GM12878 (cell line): ENCODE results near the gene ADAM30. TPM values are rescaled to one million over a fixed set of nuclear protein-coding genes. Genes with fewer than 3 reads are reported as not detected.

Source experiments
- ATAC-seq: fragments of 200-7000 bp; cut with Tn5 transposase; 3 replicates; pipeline ENCODE4 v1.9.1; 2020; ENCODE audit warnings: mild to moderate bottlenecking, moderate library complexity
- BruUV-seq: library from RNA; stranded (reverse); fragments of 400-500 nt; replicated peaks from 2 replicates; lab custom pipeline; 2021; lab: Mats Ljungman, UMichigan
- CTCF ChIA-PET: fragments of 300-600 bp; sonication (Branson Sonifier 250); formaldehyde crosslinking; extraction: SDS; loops from one replicate; lab custom pipeline; 2021; ENCODE audit warnings: inconsistent platforms; lab: Yijun Ruan, JAX
- POLR2A ChIA-PET: fragments of 350-600 bp; formaldehyde crosslinking; extraction: SDS; loops from one replicate; lab custom pipeline; 2021; ENCODE audit warnings: inconsistent platforms; lab: Charles Lee
- RAD21 ChIA-PET: fragments of 300-600 bp; sonication (Branson Sonifier 250); formaldehyde crosslinking; loops from one replicate; lab custom pipeline; 2023; ENCODE audit warnings: antibody characterized with exemption; ENCODE audit not compliant: unreplicated experiment; lab: Charles Lee
- SMC1A ChIA-PET: fragments of 300-600 bp; sonication (Branson Sonifier 250); formaldehyde crosslinking; loops from one replicate; lab custom pipeline; 2023; ENCODE audit not compliant: unreplicated experiment, uncharacterized antibody; lab: Charles Lee
- DNase-seq: peaks from one replicate; pipeline ENCODE4 v3.0.0-alpha.2; 2011; ENCODE audit warnings: low read depth, low spot score
- FAIRE-seq: peaks from 3 replicates; lab custom pipeline; 2011; peaks lifted over from hg19 to GRCh38; lab: Jason Lieb, UNC
- H2AFZ ChIP-seq: 2 replicates; pipeline ENCODE4 v1.6.0; 2011; ENCODE audit warnings: low read depth, low read length, control low read depth; ENCODE audit not compliant: control insufficient read depth
- H3K27ac ChIP-seq: 2 replicates; pipeline ENCODE4 v1.5.1; 2011; ENCODE audit warnings: control low read depth; ENCODE audit not compliant: control insufficient read depth, insufficient read depth
- H3K27me3 ChIP-seq, 2 experiments: replicated peaks in 1 of 2; 2 replicates each; pipeline versions ENCODE4 v1.6.0 to v1.6.1; 2011; ENCODE audit warnings: low read length in 1 of 2; ENCODE audit not compliant: control insufficient read depth in 2 of 2, insufficient read depth in 2 of 2
- H3K36me3 ChIP-seq, 2 experiments: 2 replicates each; pipeline ENCODE4 v1.5.1; 2011; ENCODE audit warnings: low read length in 1 of 2; ENCODE audit not compliant: control insufficient read depth in 2 of 2, insufficient read depth in 2 of 2
- H3K4me1 ChIP-seq: 2 replicates; pipeline ENCODE4 v1.6.1; 2011; ENCODE audit warnings: mild to moderate bottlenecking, low read length, moderate library complexity, mixed read lengths; ENCODE audit not compliant: control insufficient read depth, insufficient read depth
- H3K4me2 ChIP-seq: 2 replicates; pipeline ENCODE4 v1.6.0; 2011; ENCODE audit warnings: control low read depth; ENCODE audit not compliant: control insufficient read depth, insufficient read depth
- H3K4me3 ChIP-seq: fragments of 200-600 bp; sonication (generic); 2 replicates; pipeline ENCODE4 v1.5.1; 2016
- H3K79me2 ChIP-seq: 2 replicates; pipeline ENCODE4 v1.6.0; 2011; ENCODE audit warnings: low read length; ENCODE audit not compliant: control insufficient read depth, insufficient read depth
- H3K9ac ChIP-seq: 2 replicates; pipeline ENCODE4 v1.8.0; 2011; ENCODE audit warnings: low read length, control low read depth, mixed read lengths; ENCODE audit not compliant: control insufficient read depth, insufficient read depth
- H3K9me3 ChIP-seq: replicated peaks from 3 replicates; pipeline ENCODE4 v1.5.1; 2011; ENCODE audit warnings: mild to moderate bottlenecking, low read length; ENCODE audit not compliant: control insufficient read depth, insufficient read depth
- H4K20me1 ChIP-seq: 2 replicates; pipeline ENCODE4 v1.6.0; 2011; ENCODE audit not compliant: control insufficient read depth, insufficient read depth
- CBFB ChIP-seq: IDR thresholded peaks from 2 replicates; pipeline ENCODE4 v1.6.1; 2016; ENCODE audit warnings: antibody characterized with exemption, low read depth
- CBX3 ChIP-seq: fragments of 200-600 bp; sonication (generic); IDR thresholded peaks from 2 replicates; pipeline ENCODE4 v1.6.1; 2016; ENCODE audit warnings: low read depth, borderline replicate concordance
- CHD1 ChIP-seq: IDR thresholded peaks from 2 replicates; pipeline ENCODE4 v1.6.1; 2012; ENCODE audit warnings: low read depth, low read length, improper control_type of control experiment
- KDM1A ChIP-seq: fragments of 200-600 bp; sonication (generic); IDR thresholded peaks from 2 replicates; pipeline ENCODE4 v1.6.1; 2016; ENCODE audit warnings: borderline replicate concordance
- MXI1 ChIP-seq: fragments of 150-350 bp; IDR thresholded peaks from 2 replicates; pipeline ENCODE4 v1.6.1; 2011; ENCODE audit warnings: low read depth, mild to moderate bottlenecking, inconsistent platforms, low read length, improper control_type of control experiment
- NFXL1 ChIP-seq: fragments of 450-650 bp; IDR thresholded peaks from 2 replicates; pipeline ENCODE4 v1.6.1; 2017; ENCODE audit warnings: antibody characterized with exemption, mild to moderate bottlenecking, borderline replicate concordance
- NR2C1 ChIP-seq: fragments of 450-650 bp; IDR thresholded peaks from 2 replicates; pipeline ENCODE4 v1.6.1; 2017; ENCODE audit warnings: antibody characterized with exemption, mild to moderate bottlenecking, moderate library complexity
- NR2F1 ChIP-seq: fragments of 450-650 bp; conservative IDR thresholded peaks from 2 replicates; pipeline ENCODE4 v1.6.1; 2017; ENCODE audit warnings: mild to moderate bottlenecking
- PML ChIP-seq: IDR thresholded peaks from 2 replicates; pipeline ENCODE4 v1.6.1; 2012; ENCODE audit warnings: low read length, inconsistent platforms
- POLR2A ChIP-seq: IDR thresholded peaks from 2 replicates; pipeline ENCODE4 v1.6.1; 2011; ENCODE audit warnings: low read depth, mild to moderate bottlenecking, low read length
- RBBP5 ChIP-seq: fragments of 200-600 bp; sonication (generic); conservative IDR thresholded peaks from 2 replicates; pipeline ENCODE4 v1.6.1; 2016
- SREBF2 ChIP-seq: IDR thresholded peaks from 2 replicates; pipeline ENCODE4 v1.6.1; 2012; ENCODE audit warnings: mild to moderate bottlenecking, low read length
- TCF12 ChIP-seq: IDR thresholded peaks from 2 replicates; pipeline ENCODE4 v1.6.1; 2011; ENCODE audit warnings: low read depth, mild to moderate bottlenecking, low read length
- TCF3 ChIP-seq: IDR thresholded peaks from 2 replicates; pipeline ENCODE4 v1.6.1; 2012; ENCODE audit warnings: low read depth, mild to moderate bottlenecking, low read length, borderline replicate concordance; ENCODE audit not compliant: insufficient read depth
- ZNF274 ChIP-seq: IDR thresholded peaks from one replicate; pipeline ENCODE4 v1.8.0; 2011; ENCODE audit not compliant: insufficient read length, insufficient read depth
- WGBS: methylation state at CpG from one replicate; pipeline ENCODE4 v1.1.6; 2016; ENCODE audit warnings: low lambda C conversion rate; ENCODE audit not compliant: insufficient replicate concordance, insufficient coverage; ENCODE audit errors: missing lambda C conversion rate; 5-methylcytosine and 5-hydroxymethylcytosine counted together
- in situ Hi-C: fragments of 300-500 bp; cut with MboI; formaldehyde crosslinking; loops from 9 replicates; pipeline ENCODE4 v1.14.3; 2018; ENCODE audit warnings: mixed read lengths
- intact Hi-C: fragments of 100-400 bp; cut with micrococcal nuclease; formaldehyde crosslinking; loops from one replicate; pipeline ENCODE4 v1.14.2; 2022; ENCODE audit not compliant: unreplicated experiment
- polyA plus RNA-seq, 11 experiments: library from polyadenylated mRNA; depleted of rRNA in 4 of 11; unstranded in 6 of 11; stranded (reverse) in 5 of 11; fragments of >200 nt; fragmentation: Nextera tagmentation in 4 of 11; fragmentation: Illumina TruSeq in 1 of 11; extraction: Ambion mirVana in 4 of 11; extraction: Trizol in 1 of 11; gene quantifications; 1 replicate in 1 of 11; 2 replicates in 10 of 11; pipeline versions ENCODE4 v1.2.1 to v1.2.3, GENCODE V29; 2011 to 2016; ENCODE audit warnings: inconsistent platforms in 2 of 11, missing spikeins in 2 of 11, low read depth in 1 of 11
- total RNA-seq, 4 experiments: library from RNA; depleted of rRNA in 3 of 4; stranded (reverse); fragments of >200 nt in 3 of 4; fragmentation: Illumina TruSeq in 1 of 4; extraction: Trizol in 1 of 4; gene quantifications; 2 replicates each; pipeline versions ENCODE4 v1.2.1 to v1.2.3, GENCODE V29; 2013 to 2021
- TF ChIP-seq, protein P1 (sequence below): fragments of 150-350 bp; IDR thresholded peaks from 2 replicates; pipeline ENCODE4 v1.6.1; 2014; ENCODE audit warnings: mild to moderate bottlenecking, low read depth, low read length
- TF ChIP-seq, protein P2 (sequence below): IDR thresholded peaks from 2 replicates; pipeline ENCODE4 v1.6.1; 2012; ENCODE audit warnings: mild to moderate bottlenecking, low read depth, low read length

Gene ADAM30
- total and polyA plus RNA-seq, 10 of the 15 experiments (the other 5 are each of a cell fraction or from before 2014, with no cell fraction given): not detected

DNA sequence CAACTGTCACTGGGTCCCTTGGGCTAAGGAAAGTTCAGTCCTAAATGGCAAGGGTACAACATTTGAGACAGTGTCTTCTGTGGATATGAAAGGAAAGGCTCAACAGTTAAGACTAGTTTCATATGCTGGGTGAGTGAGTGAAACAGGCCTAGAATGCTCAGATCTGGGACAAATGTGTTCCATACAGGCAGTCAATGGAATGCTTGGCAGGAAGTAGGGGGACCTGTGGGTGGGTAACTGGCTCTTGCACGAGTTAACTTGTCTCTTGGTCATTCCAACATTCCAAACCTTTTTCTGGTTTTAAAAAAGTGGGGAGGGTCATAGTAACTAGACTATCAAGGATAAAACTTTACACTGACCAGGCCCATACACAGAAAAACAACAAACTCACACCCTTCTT lies 17.8 kb upstream of the ADAM30 start:
- 67% methylated on average over 1 of the region's 1 CpG for WGBS
- Histone ChIP-seq H3K79me2 (no peaks in the 10 kb centered on the region), H3K9ac (no peak overlapping the region), H4K20me1 (no peaks in the 10 kb centered on the region), H3K4me3 (no peak overlapping the region), H3K36me3 (no peaks in the 10 kb centered on the region), H3K4me2 (no peak overlapping the region), H2AFZ (no peak overlapping the region), H3K4me1 (no peaks in the 10 kb centered on the region), H3K27ac (no peak overlapping the region), H3K9me3 (no peaks in the 10 kb centered on the region; the same call in 2 of the 3 replicates), H3K27me3 (no peaks in the 10 kb centered on the region; a peak in 2 of 4 replicates)
- ChIA-PET CTCF (no interaction called here), SMC1A (no interaction called here), RAD21 (no interaction called here), POLR2A (no interaction called here)
- in situ Hi-C loops (no loop called here), intact Hi-C loops (no loop called here)
- no peak for TF ChIP-seq PML
- TF ChIP-seq CBFB: no peak
- TF ChIP-seq NR2F1: no peak
- no peak for TF ChIP-seq TCF3
- no peak for TF ChIP-seq SREBF2
- TF ChIP-seq NR2C1: no peak
- TF ChIP-seq, protein P1, sequence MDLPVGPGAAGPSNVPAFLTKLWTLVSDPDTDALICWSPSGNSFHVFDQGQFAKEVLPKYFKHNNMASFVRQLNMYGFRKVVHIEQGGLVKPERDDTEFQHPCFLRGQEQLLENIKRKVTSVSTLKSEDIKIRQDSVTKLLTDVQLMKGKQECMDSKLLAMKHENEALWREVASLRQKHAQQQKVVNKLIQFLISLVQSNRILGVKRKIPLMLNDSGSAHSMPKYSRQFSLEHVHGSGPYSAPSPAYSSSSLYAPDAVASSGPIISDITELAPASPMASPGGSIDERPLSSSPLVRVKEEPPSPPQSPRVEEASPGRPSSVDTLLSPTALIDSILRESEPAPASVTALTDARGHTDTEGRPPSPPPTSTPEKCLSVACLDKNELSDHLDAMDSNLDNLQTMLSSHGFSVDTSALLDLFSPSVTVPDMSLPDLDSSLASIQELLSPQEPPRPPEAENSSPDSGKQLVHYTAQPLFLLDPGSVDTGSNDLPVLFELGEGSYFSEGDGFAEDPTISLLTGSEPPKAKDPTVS: no peak
- TF ChIP-seq MXI1: no peak
- TF ChIP-seq ZNF274: no peak
- TF ChIP-seq TCF12: no peak
- no peak for TF ChIP-seq RBBP5
- no peak for TF ChIP-seq CBX3
- no peak for TF ChIP-seq CHD1
- TF ChIP-seq, protein P2, sequence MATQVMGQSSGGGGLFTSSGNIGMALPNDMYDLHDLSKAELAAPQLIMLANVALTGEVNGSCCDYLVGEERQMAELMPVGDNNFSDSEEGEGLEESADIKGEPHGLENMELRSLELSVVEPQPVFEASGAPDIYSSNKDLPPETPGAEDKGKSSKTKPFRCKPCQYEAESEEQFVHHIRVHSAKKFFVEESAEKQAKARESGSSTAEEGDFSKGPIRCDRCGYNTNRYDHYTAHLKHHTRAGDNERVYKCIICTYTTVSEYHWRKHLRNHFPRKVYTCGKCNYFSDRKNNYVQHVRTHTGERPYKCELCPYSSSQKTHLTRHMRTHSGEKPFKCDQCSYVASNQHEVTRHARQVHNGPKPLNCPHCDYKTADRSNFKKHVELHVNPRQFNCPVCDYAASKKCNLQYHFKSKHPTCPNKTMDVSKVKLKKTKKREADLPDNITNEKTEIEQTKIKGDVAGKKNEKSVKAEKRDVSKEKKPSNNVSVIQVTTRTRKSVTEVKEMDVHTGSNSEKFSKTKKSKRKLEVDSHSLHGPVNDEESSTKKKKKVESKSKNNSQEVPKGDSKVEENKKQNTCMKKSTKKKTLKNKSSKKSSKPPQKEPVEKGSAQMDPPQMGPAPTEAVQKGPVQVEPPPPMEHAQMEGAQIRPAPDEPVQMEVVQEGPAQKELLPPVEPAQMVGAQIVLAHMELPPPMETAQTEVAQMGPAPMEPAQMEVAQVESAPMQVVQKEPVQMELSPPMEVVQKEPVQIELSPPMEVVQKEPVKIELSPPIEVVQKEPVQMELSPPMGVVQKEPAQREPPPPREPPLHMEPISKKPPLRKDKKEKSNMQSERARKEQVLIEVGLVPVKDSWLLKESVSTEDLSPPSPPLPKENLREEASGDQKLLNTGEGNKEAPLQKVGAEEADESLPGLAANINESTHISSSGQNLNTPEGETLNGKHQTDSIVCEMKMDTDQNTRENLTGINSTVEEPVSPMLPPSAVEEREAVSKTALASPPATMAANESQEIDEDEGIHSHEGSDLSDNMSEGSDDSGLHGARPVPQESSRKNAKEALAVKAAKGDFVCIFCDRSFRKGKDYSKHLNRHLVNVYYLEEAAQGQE: no peak
- no peak for TF ChIP-seq KDM1A
- no peak for TF ChIP-seq POLR2A
- TF ChIP-seq NFXL1: no peak
- no TSS peak for BruUV-seq
- no peak for FAIRE-seq
- DNase-seq: no peak
- no peak for ATAC-seq
